Mesothelial cell of epicardium (in vitro differentiated cells): ENCODE measurements around the gene STX8. TPM values are rescaled to one million over a fixed set of nuclear protein-coding genes. Genes with fewer than 3 reads are reported as not detected.
"Not testable (repeated sequence)": the region's sequence is repeated elsewhere in the genome, so short reads cannot be mapped to it uniquely, and the experiment has no call there.

Source experiments
- DNase-seq, 2 experiments: peaks; one replicate each; pipeline ENCODE4 v3.0.0; 2021; ENCODE audit warnings: low spot score in 2 of 2; ENCODE audit not compliant: unreplicated experiment in 2 of 2
- H3K27ac Mint-ChIP-seq: 2 replicates; pipeline ENCODE4 v1.8.0; 2021; ENCODE audit warnings: mixed read lengths
- H3K27me3 Mint-ChIP-seq: 2 replicates; pipeline ENCODE4 v1.8.0; 2021; ENCODE audit warnings: low read depth, mixed read lengths
- H3K36me3 Mint-ChIP-seq: 2 replicates; pipeline ENCODE4 v1.8.0; 2021; ENCODE audit warnings: mixed read lengths
- H3K4me1 Mint-ChIP-seq: 2 replicates; pipeline ENCODE4 v1.8.0; 2021; ENCODE audit warnings: mixed read lengths
- H3K4me3 Mint-ChIP-seq: 2 replicates; pipeline ENCODE4 v1.8.0; 2021; ENCODE audit warnings: mild to moderate bottlenecking, moderate library complexity, mixed read lengths
- H3K9me3 Mint-ChIP-seq: 2 replicates; pipeline ENCODE4 v1.8.0; 2021; ENCODE audit warnings: mixed read lengths
- total RNA-seq: library from RNA; stranded (reverse); gene quantifications from 3 replicates; pipeline ENCODE4 v1.2.1, GENCODE V29; 2021
- TF ChIP-seq, protein P1 (sequence below): fragments of 200-600 bp; sonication (generic); IDR thresholded peaks from one replicate; pipeline ENCODE4 v1.5.0; 2021; ENCODE audit warnings: antibody characterized with exemption; ENCODE audit not compliant: unreplicated experiment

The STX8 gene
- total RNA-seq, 1 donor from 2014 or later: 53.3 TPM

DNA sequence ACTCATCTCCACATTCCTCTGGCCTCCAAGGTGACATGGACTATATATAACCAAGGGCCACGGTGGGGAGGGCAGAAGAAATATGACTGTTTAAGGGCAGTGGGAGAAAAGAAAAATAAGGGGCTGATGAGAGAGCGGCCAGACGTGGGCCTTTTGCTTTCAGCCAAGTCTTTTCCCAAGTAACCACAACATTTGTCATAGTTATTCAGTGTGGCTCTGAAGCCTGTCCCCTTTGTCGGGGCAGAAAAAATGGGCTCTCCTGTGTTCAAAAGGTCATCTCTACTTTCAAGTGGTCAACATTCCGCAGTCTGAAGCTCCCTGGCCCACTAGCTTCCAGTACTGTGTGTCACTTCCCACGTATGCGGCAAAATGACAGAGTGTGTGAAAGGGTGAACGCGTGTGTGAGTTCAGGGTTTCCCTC, 308.9 kb downstream of the STX8 start:
- no peak for DNase-seq
- H3K36me3 Mint-ChIP-seq: peaks cover 4% of the 10 kb centered on the region
- H3K27me3 Mint-ChIP-seq: no peaks in the 10 kb centered on the region

DNA sequence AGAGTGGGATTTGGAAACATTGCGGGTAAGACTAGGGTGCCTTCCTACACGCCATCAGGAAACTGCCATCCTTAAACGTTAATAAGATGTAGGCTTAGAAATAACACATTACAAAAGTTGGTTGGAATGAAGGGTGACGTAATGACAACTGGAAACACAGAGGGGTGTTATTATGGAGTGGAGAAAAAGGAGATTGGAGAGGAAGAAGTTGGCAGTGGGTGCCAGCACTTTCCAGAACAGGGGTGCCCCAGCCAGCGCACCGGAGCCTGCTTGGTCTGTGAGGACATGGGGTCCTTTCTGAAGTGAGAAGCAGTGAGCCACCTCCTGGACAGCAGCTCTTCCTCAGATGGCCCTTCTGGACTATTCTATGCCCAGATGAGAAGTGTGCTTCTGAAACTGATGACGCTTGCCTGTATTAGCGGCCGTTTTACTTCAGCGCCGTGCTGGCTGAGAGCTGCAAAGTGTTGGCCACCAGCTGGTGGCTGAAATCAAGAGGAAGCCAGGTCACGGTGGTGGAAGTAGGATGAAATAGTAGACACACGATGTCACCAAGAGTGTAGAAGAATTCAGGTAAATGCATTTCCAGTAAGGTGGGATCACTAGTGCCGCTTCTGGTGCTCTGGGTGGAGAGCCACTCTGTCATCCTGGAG, 309.5 kb downstream of the STX8 start:
- DNase-seq: no peak
- no peaks in the 10 kb centered on the region for H3K27me3 Mint-ChIP-seq
- peaks cover 7% of the 10 kb centered on the region for H3K9me3 Mint-ChIP-seq
- TF ChIP-seq, protein P1, sequence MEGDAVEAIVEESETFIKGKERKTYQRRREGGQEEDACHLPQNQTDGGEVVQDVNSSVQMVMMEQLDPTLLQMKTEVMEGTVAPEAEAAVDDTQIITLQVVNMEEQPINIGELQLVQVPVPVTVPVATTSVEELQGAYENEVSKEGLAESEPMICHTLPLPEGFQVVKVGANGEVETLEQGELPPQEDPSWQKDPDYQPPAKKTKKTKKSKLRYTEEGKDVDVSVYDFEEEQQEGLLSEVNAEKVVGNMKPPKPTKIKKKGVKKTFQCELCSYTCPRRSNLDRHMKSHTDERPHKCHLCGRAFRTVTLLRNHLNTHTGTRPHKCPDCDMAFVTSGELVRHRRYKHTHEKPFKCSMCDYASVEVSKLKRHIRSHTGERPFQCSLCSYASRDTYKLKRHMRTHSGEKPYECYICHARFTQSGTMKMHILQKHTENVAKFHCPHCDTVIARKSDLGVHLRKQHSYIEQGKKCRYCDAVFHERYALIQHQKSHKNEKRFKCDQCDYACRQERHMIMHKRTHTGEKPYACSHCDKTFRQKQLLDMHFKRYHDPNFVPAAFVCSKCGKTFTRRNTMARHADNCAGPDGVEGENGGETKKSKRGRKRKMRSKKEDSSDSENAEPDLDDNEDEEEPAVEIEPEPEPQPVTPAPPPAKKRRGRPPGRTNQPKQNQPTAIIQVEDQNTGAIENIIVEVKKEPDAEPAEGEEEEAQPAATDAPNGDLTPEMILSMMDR: no peak
- peaks cover 8% of the 10 kb centered on the region for H3K4me1 Mint-ChIP-seq
- H3K36me3 Mint-ChIP-seq: peaks cover 4% of the 10 kb centered on the region
- no peak overlapping the region for H3K4me3 Mint-ChIP-seq
- H3K27ac Mint-ChIP-seq: no peak overlapping the region

More for the DNA sequence above, 308.9 kb downstream of the STX8 start:
- TF ChIP-seq, protein P1: no peak
- no peak overlapping the region for H3K4me3 Mint-ChIP-seq
- peaks cover 4% of the 10 kb centered on the region for H3K4me1 Mint-ChIP-seq
- H3K9me3 Mint-ChIP-seq: peaks cover 7% of the 10 kb centered on the region
- H3K27ac Mint-ChIP-seq: no peak overlapping the region

DNA sequence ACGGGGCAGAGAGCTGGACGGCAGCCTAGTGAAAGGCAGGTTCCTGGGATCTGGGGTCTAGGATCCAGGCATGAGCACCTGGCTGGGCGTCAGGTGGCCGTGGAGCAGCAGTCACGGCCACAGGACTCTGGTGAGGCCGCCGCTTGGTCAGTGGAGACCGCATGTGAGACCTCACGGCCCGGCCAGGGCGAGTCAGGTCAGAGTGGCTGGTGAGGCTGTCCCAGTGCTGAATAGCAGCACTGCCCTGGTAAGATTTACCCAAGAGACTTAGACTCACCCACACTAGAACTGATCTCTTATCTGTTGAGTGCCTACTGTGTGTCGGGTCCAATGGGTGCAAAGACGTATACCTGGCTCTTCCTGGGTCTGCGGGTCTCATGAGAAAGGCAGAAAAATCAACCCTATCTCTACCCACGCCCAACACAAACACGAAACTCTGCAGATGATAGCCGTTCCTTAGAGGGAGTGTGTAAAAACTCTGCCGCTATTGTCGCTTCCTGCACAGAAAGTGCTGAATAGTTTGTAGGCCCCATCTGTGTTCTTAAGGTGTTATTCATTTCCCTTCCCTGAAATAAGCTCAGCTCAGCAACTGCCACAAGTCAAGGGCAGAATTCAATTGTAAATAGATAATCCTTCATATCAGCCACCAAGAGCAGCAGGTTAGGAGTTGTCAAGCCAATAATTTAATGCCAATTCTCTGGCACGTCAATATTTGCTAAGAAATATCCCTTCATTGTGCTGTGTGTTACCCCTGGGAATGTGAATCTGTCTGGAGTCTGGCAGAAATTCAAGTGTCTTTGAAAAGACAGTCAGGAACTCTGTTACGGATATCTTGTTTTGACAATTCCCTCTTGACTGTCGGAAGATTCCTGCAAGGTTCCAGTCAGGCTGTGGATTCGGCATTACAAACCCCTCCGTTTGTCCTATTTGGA, 314.3 kb downstream of the STX8 start:
- Mint-ChIP-seq H3K27ac (no peak overlapping the region), H3K27me3 (no peaks in the 10 kb centered on the region), H3K9me3 (peaks cover 7% of the 10 kb centered on the region), H3K4me1 (peaks cover 26% of the 10 kb centered on the region), H3K4me3 (no peak overlapping the region), H3K36me3 (peaks cover 4% of the 10 kb centered on the region)
- TF ChIP-seq, protein P1: no peak
- no peak for DNase-seq

DNA sequence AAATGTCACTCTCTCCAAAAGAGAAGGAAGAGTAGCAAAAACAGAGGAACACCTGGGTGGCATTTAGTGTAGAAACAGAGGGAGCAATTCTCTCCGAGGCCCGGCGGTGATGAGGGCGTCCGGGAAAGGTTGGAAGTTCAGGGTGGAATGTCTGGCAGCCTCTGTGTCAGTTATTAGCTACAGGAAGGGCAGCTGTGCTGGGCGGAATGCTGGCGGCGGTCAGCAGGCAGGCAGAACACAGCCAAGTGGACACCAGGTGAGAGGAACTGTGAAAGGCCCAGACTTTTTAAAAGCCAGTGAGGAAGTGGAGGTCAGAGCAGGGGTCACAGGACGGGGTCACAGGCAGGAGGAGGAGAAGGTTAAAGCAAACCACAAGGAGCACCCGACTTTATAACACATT, 316.2 kb downstream of the STX8 start:
- Mint-ChIP-seq H3K4me3 (no peak overlapping the region), H3K4me1 (peaks cover 32% of the 10 kb centered on the region), H3K27ac (no peak overlapping the region), H3K27me3 (no peaks in the 10 kb centered on the region), H3K9me3 (peaks cover 7% of the 10 kb centered on the region), H3K36me3 (peaks cover 4% of the 10 kb centered on the region)
- TF ChIP-seq, protein P1: no peak
- DNase-seq: no peak

DNA sequence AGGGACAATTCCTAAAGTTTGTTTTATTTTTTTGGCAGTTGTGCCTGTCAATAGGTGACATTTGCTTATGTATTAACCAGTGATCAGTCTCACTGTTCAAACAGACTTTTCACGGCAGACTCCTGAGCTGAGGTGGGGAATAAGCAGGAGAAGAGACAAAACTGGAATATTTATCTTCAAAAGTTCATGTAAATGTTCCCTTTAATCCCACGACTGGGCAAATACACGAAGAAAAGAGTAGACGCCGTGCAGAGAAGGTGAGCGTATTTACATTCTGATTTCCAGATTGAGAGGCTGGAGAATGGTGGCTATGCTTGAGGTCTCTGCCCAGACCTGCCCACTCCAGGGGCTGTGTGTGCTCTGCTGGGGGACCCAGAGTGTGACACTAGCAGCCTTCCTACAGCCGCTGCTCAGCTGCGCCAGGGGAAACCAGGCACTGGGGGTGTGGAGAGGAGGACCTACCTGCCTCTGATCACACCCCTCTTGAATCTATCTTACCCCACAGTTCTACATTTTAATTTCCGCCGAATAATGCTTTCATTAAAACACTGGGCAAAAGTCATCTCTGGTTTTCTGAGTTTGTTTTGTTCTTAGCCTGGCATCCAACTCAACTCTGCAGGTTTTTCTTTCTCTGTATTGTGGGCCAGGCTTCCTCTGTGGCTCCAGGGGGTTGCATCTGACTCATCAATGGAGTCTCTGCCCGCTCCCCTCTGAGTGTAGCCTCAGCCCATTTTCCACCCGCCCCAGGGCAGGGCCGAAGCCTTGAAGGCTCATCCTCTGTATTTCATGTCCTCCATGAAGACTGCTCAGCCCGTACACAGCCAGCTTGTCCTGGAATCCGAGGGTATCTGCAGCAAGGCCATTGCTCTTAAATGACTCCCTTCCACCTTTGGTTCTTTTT, 317.3 kb downstream of the STX8 start:
- TF ChIP-seq, protein P1: no peak
- no peak for DNase-seq
- Mint-ChIP-seq H3K4me3 (no peak overlapping the region), H3K36me3 (no peaks in the 10 kb centered on the region), H3K9me3 (peaks cover under 1% of the 10 kb centered on the region), H3K4me1 (peaks cover 32% of the 10 kb centered on the region), H3K27me3 (peaks cover 1% of the 10 kb centered on the region), H3K27ac (peak overlapping the region; percentile 44)

DNA sequence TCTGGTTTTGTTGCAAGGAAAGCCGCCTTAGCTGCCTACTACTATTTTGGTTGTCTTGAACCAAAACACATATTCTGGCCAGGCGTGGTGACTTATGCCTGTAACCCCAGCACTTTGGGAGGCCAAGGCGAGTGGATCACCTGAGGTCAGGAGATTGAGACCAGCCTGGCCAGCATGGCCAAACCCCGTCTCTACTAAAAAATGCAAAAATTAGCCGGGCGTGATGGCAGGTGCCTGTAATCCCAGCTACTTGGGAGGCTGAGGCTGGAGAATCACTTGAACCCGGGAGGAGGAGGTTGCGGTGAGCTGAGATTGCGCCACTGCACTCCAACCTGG, 318.0 kb downstream of the STX8 start:
- H3K4me3 Mint-ChIP-seq, H3K9me3 Mint-ChIP-seq, H3K27me3 Mint-ChIP-seq, H3K27ac Mint-ChIP-seq, DNase-seq, H3K36me3 Mint-ChIP-seq: not testable (repeated sequence)
- peaks cover 32% of the 10 kb centered on the region for H3K4me1 Mint-ChIP-seq
